Activated CD4-positive, alpha-beta T cell treated with anti-CD3 and anti-CD28 coated beads for 1 hour (primary cell): Measurements from ENCODE around the gene SEZ6.
"Not testable (repeated sequence)": the region's sequence is repeated elsewhere in the genome, so short reads cannot be mapped to it uniquely, and the experiment has no call there.

Source experiments
- DNase-seq: peaks from one replicate; pipeline ENCODE4 v3.0.0-alpha.2; 2020

SEZ6 gene

DNA sequence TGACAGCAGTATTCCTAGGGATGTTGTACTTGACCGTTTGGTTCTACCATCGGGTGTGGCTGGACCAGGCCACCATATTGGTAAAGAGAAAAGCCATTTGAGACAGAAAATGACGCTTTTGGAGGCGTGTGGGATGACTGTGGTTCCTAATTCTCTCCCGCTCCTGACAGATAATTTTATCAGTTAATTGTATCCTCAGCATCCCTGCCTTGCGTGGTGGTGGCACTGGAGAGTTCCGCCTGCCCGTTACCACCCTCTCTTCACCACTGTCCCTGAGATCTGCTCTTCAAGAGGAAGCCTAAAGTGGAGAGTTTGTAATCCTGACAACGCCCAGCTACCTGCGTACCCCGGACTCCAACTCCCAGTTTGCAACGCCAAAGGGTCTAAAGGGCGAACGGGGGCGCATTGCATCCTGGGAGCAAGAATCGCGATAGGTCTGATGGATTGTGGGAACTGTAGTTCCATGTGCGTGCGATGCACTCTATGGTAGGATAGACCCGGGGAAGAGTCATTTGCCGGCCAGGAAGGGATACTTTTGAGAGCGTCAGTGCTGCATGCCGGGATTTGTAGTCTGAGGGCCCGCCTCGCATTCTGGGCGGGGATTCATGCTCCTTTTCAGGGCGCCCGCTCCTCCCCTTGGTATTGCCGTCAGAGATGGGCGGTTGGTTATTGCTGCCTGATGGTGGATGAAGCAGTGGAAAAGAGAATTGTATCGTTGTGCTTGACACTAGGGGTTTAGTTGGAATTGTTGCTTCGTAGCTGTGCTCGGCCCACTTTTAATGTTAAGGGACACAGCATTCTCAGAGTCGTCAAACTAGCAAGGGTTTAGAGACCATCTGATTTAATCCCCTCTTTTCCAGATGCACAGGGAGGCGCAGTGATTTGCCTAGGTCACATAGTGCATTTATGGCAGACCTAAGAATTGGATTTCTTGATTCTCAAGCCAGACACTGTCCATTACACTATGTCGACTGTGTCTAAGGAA, 53.5 kb downstream of the SEZ6 start:
- DNase-seq = peak; percentile 93

DNA sequence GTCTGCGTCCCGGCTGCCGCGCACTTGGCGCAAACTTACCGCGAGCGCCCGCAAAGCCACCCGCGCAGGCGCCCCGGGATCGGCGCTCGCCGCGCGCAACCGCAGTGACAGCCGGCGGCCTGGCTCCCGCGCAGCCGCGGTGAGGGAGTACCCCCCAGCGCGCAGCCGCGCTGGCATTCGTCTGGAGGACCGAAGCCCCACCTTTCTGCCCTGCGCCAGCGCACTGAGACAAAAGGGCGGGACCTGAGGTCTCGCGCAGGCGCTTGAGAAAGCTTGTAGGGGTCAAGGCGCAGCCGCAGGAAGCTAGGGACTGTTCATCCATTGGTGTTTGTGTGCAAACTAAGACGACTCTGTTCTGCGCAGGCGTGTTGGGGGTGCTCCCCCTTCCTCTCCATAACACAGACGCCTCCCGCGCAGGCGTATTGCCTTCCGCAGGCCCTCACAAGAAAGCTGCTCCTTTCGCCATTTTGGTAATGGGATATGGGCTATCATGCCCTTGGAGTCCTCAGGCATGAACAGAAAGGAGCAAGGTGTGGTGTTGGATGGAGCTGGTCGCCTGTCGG, 54.3 kb downstream of the SEZ6 start, which contains the start of gene PHF12:
TSS of gene PHF12 (minus strand) at position 91 of the 563 bp plus-strand sequence. CDS start 558 bp downstream, outside the sequence.
- peak; percentile 100 for DNase-seq

- DNase-seq = no peak
These were observed 54.9 kb downstream of the SEZ6 start for GRCh38 chr17:28950752-28951427.

- DNase-seq = peak; percentile 32
These were observed 55.6 kb downstream of the SEZ6 start for GRCh38 chr17:28950017-28950751.

DNA sequence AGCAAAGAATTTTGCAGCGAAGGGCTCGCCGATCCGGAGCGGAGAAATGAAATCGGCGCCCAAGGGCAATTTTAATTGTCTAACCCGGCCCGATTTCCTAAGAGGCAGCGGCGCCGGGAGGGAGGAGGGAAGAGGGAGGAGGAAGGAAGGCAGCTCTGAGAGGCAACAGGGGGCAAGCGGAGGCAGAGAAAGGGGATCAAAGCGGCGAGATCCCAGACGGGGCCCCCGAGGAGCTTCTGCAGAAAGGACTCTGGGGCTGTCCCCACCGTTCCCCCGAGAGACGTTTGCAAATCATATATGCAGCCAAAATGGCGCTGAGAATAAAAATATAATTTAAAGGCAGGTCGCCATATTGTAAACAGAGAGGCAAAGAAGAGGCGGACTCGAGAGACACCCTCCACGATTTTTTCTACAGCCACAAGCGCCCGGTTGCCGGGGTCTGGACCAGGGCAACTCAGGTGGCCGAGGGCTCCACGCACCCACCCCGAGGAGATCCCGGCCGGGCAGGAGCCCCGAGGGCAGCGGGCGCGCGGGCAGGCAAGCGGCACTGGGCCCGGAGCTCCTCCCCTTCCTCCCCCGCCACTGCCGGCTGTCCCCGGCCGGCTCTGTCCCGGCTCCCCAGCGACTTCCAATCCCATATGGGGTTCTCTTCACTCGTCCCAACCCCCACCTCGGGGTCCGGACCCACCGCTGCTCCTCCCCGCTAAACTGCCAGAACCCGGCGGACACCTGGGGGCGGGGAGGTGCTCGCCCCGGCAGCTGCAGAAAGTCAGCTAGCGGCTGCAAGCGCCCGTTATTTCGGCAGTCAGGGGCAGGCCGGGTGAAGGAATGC, 56.4 kb downstream of the SEZ6 start:
- DNase-seq = peak; percentile 32

GRCh38 chr17:28948873-28949184, 57.0 kb downstream of the SEZ6 start:
- no peak for DNase-seq

DNA sequence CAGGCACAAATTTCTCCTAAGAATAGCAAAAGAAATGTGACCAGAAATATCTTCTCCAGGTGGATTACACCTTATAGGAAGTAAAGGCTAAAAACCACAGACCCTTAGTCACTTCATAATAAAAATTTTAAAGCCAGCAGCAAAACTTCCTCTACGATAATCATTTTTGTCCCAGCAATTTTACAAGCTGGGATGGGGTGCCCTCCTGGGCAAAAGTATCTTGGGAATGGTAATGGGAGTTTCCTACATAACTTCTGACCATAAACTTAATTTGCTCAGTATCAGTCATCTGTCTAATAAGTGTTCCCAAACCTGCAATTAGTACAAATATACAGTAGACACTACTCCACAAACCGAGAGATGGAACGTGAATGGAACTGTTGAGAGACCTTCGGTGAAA, 57.5 kb downstream of the SEZ6 start:
- DNase-seq = no peak

- DNase-seq = no peak
These were observed 58.2 kb downstream of the SEZ6 start for GRCh38 chr17:28947639-28948038.

GRCh38 chr17:28946239-28946638, 59.6 kb downstream of the SEZ6 start:
- DNase-seq = no peak

- no peak for DNase-seq
These were observed 60.7 kb downstream of the SEZ6 start for GRCh38 chr17:28944862-28945741.

DNA sequence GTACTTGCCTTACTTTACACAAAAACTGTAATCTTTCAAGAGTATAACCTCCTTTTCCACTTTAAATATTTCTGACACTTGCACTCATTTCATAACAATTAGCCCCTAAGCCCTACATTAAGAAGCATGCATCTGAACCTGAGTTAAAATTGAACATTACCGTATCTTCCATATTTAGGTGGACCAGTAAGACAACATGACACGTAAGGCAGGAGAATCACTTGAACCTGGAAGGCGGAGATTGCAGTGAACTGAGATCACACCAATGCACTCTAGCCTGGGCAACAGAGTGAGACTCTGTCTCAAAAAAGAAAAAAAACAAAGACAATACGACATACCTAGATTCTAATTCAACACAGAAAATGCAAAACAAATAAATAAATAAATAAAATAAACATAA, 61.5 kb downstream of the SEZ6 start:
- no peak for DNase-seq

- no peak for DNase-seq
These were observed 62.9 kb downstream of the SEZ6 start for GRCh38 chr17:28942925-28943324.

- DNase-seq = no peak
These were observed 64.6 kb downstream of the SEZ6 start for GRCh38 chr17:28941251-28941650.

DNA sequence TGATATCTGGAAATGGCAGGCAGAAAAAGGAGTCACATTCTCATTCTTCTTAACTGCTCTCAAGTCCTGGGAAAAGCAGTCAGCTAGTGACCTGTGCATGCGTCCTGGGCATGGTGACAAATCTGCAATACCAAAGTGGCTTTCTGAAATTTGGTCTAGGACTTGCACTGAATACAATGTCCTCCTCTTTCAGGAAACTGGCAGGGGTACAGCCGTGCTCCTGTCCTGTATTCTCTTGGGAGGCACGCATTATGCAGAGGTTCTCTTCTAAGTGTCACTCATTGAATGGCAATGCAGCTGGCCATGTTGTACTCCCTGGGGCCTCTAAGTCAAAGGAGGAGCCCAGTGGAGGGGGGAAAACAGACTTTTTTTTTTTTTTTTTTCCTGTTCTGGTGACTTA, 65.2 kb downstream of the SEZ6 start:
- DNase-seq = no peak

DNA sequence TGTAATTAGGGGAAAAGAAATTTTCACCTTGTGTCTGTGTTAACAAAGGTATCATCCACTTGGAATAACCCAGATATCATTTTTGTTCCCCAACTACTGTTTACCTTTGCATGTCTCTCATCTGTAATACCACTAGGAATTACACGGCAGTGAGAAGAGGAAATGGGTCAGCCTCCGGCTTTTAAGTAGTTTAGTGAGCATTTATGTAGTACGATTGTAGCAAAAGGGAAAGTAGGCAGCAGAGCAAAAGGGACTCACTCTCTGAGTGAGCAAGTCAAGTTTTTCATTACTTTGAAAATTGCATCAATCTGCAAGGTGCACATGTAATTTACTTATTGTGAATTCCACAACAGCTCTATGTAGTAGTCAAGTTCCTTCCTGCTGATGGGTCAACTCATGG, 65.7 kb downstream of the SEZ6 start:
- no peak for DNase-seq

DNA sequence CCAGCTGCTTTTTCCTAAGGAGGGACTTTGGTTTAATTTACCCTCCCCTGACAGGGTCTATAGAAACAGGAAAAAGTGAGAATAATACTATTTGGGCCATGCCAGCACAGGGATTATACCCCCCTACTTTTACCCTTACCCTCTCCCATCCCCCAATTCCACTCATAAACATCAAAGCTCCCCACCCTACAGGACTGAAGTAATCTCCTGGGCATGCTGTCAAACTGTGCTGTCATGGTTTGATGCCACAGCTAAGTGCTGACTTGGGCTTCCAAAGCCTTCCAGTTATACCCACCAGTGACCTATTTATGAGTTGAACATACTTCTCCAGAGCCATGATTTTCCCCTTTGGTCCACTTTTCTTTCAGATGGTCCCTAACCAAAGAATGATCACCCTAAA, 67.3 kb downstream of the SEZ6 start:
- no peak for DNase-seq

GRCh38 chr17:28937044-28937729, 68.6 kb downstream of the SEZ6 start:
- DNase-seq = no peak

DNA sequence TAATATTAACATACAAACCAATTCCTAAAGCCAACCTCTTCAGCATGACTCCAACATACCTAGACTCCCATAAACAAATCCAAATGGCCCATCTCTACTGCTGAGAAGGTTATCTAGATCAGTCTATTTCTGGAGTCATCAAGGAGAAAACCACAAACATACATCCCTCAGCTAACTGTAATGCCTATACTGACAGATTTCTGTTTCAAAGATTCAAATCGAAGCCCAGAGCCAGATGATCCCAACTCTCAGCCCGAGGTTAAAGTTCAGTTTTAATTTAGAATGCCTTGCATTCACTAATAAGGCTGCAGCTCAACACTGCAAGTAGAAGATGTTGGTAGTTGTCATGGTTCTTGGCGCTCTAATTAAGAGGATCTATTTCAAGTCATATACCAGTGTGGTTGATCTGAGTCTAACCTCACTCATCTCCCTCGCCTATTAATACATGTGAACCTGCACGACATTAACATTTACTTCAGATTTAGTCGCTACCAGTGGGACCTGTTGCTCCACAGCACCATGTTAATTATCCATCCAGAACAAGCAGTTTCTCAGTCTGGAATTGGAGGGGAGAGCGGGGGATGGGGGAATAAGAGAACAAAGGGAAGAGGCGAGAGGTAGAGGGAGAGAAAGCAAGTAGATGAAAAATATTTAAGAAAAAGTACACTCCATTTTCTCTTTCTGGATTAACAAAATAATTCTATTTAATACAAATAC, 69.9 kb downstream of the SEZ6 start:
- no peak for DNase-seq

DNA sequence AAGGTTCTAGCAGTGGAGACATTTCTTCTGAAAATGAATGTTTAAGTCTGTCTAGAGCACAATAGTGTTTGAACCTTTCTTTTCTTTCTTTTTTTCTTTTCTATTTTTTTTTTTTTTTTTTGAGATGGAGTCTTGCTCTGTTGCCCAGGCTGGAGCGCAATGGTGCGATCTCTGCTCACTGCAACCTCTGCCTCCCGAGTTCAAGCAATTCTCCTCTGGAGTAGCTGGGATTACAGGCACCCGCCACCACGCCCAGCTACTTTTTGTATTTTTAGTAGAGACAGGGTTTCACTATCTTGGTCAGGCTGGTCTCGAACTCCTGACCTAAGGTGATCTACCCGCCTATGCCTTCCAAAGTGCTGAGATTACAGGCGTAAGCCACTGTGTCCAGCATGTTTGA, 71.3 kb downstream of the SEZ6 start:
- DNase-seq = not testable (repeated sequence)

DNA sequence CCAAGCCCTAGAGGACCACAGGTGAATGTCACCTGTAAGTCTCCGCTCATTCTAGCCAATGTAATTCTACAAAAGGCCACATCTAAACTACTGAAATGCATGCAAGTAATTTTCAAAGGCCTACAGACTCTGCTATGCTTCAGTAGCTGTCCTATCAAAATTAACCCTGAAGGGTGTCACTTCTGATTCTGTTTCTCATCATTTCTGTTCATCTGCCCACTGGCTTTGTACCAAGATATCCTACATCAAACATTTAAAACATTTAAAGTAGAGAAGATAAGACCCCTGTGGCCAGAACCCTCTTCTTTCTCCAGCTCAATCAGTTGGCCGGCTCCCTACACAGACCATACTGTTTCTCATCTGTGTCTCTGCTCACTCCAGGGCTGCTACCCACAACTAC, 76.0 kb downstream of the SEZ6 start:
- DNase-seq = no peak
